GM18858 (cell line): ENCODE results near the gene GGA1.
"Not testable (repeated sequence)": the region's sequence is repeated elsewhere in the genome, so short reads cannot be mapped to it uniquely, and the experiment has no call there.

Experiments used
- ATAC-seq: cut with Tn5 transposase; IDR thresholded peaks from one replicate; pipeline ENCODE4 v1.9.1; 2021; ENCODE audit not compliant: unreplicated experiment

GGA1 gene

GRCh38 chr22:37571258-37571991, 37.2 kb upstream of the GGA1 start:
- ATAC-seq: no peak

GRCh38 chr22:37571992-37572373, 36.7 kb upstream of the GGA1 start:
- ATAC-seq: no peak

GRCh38 chr22:37575490-37576003, 33.1 kb upstream of the GGA1 start:
- no peak for ATAC-seq

GRCh38 chr22:37578002-37578401, 30.6 kb upstream of the GGA1 start:
- ATAC-seq: no peak

GRCh38 chr22:37581504-37581903, 27.1 kb upstream of the GGA1 start:
- no peak for ATAC-seq

GRCh38 chr22:37582526-37582925, 26.1 kb upstream of the GGA1 start:
- ATAC-seq: no peak

GRCh38 chr22:37588546-37589215, 20.0 kb upstream of the GGA1 start:
- ATAC-seq: no peak

- ATAC-seq: no peak
These were observed 19.0 kb upstream of the GGA1 start for GRCh38 chr22:37589636-37590035.

GRCh38 chr22:37591081-37591480, 17.6 kb upstream of the GGA1 start:
- ATAC-seq: not testable (repeated sequence)

GRCh38 chr22:37591823-37592404, 16.7 kb upstream of the GGA1 start:
- no peak for ATAC-seq

GRCh38 chr22:37594237-37594636, 14.4 kb upstream of the GGA1 start:
- no peak for ATAC-seq

- no peak for ATAC-seq
These were observed 9.5 kb upstream of the GGA1 start for GRCh38 chr22:37599153-37599552.

- ATAC-seq: no peak
These were observed 7.5 kb upstream of the GGA1 start for GRCh38 chr22:37601203-37601539.

GRCh38 chr22:37601540-37602442, 6.8 kb upstream of the GGA1 start:
- no peak for ATAC-seq

GRCh38 chr22:37602546-37603277, 5.9 kb upstream of the GGA1 start:
- ATAC-seq: not testable (repeated sequence)

- no peak for ATAC-seq
These were observed 4.6 kb upstream of the GGA1 start for GRCh38 chr22:37604074-37604473.

- ATAC-seq: no peak
These were observed 3.8 kb upstream of the GGA1 start for GRCh38 chr22:37604875-37605274.

- ATAC-seq: no peak
These were observed 1.4 kb upstream of the GGA1 start for GRCh38 chr22:37607010-37607934.

GRCh38 chr22:37607935-37608476, 628 bp upstream of the GGA1 start:
- no peak for ATAC-seq
